Erythroblast (primary cell): ENCODE results near the gene NABP2.

Experiments used
- GATA1 ChIP-seq: IDR thresholded peaks from 2 replicates; pipeline ENCODE4 v1.6.1; 2011; ENCODE audit warnings: low read depth, mild to moderate bottlenecking, control low read depth, low read length, moderate library complexity
- POLR2A ChIP-seq: IDR thresholded peaks from 2 replicates; pipeline ENCODE4 v1.6.1; 2011; ENCODE audit warnings: mild to moderate bottlenecking, low read length

DNA sequence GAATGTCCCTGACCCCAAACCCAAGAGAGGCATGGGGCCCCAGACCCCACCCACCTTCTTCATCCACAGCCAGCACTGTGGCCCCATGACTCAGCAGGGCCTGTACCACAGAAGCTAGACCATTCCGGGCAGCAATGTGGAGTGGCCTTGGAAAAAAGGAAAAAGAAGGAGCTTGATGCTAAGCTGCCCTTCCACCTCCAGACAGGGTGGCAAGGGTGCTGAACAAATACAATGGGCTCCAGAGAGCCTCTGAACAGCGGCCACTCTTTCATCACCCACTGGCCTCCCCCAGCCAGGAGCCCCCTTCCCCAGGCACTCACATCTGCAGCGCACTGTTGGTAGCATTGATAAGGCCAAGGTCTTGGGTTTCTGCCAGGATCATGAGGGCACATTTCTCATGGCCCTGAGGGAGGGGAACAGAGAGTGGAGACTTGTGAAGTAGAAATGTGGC, 19.6 kb downstream of the NABP2 start:
- TF ChIP-seq POLR2A, result peak; percentile 34
- peak; percentile 20 for TF ChIP-seq GATA1
